Omental fat pad (tissue), 4 donors: ENCODE results near the gene CHPT1. TPM values are rescaled to one million over a fixed set of nuclear protein-coding genes. Genes with fewer than 3 reads are reported as not detected.
"Not testable (repeated sequence)": the region's sequence is repeated elsewhere in the genome, so short reads cannot be mapped to it uniquely, and the experiment has no call there.

ENCODE experiments used
- ATAC-seq: fragments of 150-250 bp; one replicate; pipeline ENCODE4 v1.9.1; 2016; ENCODE audit warnings: mild to moderate bottlenecking, moderate library complexity; ENCODE audit not compliant: low FRiP score
- DNase-seq: peaks from one replicate; pipeline ENCODE4 v3.0.0-alpha.2; 2019; ENCODE audit warnings: low spot score
- CTCF ChIP-seq, 3 donors: fragments of 450-650 bp; IDR thresholded peaks; one replicate each; pipeline ENCODE4 v1.5.1; 2016 to 2017; ENCODE audit warnings: antibody characterized with exemption in 3 of 3, mild to moderate bottlenecking in 3 of 3, moderate library complexity in 2 of 3
- total RNA-seq, 4 donors: library from RNA; depleted of rRNA; stranded (reverse); fragments of >200 nt; gene quantifications; one replicate each; pipeline ENCODE4 v1.1.0, GENCODE V29; 2016

The CHPT1 gene
- total RNA-seq, 4 donors from 2014 or later = 43.8 to 107 (median 60.2) TPM

- no peak for TF ChIP-seq CTCF (IDR thresholded peaks at IDR 0.05)
- ATAC-seq (no peak), DNase-seq (no peak)
These were observed 22.1 kb downstream of the CHPT1 start for GRCh38 chr12:101719566-101719965.

DNA sequence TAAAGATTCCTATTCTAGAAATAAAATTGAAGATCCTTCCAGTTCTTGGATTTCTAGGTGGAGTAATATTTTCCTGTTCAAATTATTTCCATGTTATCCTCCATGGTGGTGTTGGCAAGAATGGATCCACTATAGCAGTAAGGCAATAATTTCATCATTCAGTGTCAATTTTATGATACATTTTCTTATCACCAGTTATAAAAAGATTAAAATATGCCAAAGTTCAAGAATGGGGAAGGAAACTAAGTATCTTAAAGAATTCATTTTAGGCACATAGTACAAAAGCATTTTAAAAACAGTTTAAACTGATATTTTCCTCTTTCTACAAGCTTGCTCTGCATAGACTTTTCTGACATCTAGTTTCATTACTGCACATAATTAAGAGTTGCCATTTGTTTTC lies 22.7 kb downstream of the CHPT1 start:
- DNase-seq (no peak), ATAC-seq (no peak)
- TF ChIP-seq CTCF (IDR thresholded peaks at IDR 0.05) = no peak

- ATAC-seq = no peak
- DNase-seq = no peak
- no peak for TF ChIP-seq CTCF (IDR thresholded peaks at IDR 0.05)
These were observed 25.0 kb downstream of the CHPT1 start for GRCh38 chr12:101722392-101722791.

DNA sequence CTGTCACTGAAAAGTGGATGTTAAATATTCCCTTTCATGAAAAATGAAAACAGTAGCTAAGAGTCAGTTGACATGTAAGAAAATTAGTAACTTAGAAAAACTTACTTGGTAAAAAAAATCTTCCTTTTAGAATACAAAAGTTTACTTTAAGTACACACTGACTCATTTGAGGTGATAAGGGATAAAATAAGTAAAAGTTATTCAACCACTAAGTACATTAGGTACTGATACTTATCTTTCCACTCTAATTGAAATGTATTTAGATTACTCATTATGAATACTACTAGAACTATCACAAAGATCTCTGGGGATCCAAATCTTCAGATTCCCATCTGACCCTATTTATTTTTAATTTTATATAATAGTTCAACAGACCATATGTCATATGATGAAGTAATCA lies 29.7 kb downstream of the CHPT1 start:
- TF ChIP-seq CTCF (IDR thresholded peaks at IDR 0.05) = no peak
- ATAC-seq (no peak), DNase-seq (no peak)

DNA sequence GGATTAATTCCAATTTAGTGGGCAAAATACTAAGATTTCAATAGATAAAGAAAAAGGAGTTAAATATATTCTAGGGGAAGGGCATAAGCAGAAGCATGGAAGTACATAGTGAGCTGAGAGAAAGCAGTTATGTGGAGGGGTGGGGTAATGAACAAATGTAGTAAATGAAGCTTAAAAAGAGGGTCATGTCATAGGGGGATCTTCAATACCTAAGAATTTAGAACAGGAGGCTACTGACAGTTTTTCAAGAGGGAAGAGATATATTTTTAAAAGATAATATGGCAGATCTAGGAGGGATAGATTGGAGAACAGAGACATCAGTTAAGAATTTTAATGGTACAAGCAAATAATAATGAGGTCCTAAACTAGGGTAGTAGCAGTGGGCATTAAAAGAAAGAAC lies 32.4 kb downstream of the CHPT1 start:
- DNase-seq (no peak), ATAC-seq (no peak)
- TF ChIP-seq CTCF (IDR thresholded peaks at IDR 0.05) = no peak

DNA sequence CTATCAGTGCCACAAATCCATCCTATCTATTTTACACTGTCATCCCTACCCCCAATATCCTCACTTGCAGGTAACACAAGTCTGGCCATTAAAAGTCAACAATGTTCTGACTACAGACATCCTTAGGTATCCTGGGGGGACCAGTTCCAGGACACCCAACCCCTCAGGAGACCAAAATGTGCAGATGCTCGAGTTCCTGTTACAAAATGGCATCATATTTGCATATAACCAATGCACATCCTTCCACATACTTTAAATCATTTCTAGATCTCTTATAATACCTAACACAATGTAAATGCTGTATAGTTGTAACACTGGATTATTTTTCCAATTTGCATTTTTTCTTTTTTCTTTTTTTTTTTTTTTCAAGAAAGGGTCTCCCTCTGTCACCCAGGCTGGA lies 34.9 kb downstream of the CHPT1 start:
- DNase-seq = no peak
- ATAC-seq = no peak

DNA sequence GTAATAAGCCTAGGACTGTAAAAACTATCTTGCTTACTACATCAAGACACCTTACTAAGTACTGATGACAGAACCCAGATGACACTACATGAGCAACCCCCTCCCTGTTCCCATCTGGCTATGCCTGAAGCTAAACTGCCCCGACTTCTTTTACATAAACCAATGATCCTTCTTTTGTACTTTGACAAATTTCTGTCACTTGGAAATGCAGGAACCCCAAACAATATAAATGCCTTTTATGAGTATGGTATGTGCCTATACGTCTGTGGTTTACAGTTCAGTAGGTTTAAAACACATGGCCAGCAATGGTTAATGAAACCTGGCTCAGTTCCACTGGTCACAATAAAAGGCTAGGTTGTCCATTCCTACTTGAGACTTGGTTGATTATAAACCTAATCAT lies 35.7 kb downstream of the CHPT1 start:
- ATAC-seq (no peak), DNase-seq (no peak)
- TF ChIP-seq CTCF (IDR thresholded peaks at IDR 0.05) = no peak

More for the DNA sequence above, 34.9 kb downstream of the CHPT1 start:
- no peak for TF ChIP-seq CTCF (IDR thresholded peaks at IDR 0.05)

GRCh38 chr12:101734482-101734881 lies 37.0 kb downstream of the CHPT1 start:
- not testable (repeated sequence) for ATAC-seq

More at GRCh38 chr12:101734482-101734881, 37.0 kb downstream of the CHPT1 start:
- DNase-seq = not testable (repeated sequence)
